HG03103 (cell line): Measurements from ENCODE around the gene CTNNA2.

Experiments
- ATAC-seq: cut with Tn5 transposase; IDR thresholded peaks from one replicate; pipeline ENCODE4 v1.9.1; 2021; ENCODE audit warnings: low read depth; ENCODE audit not compliant: unreplicated experiment

Gene CTNNA2

DNA sequence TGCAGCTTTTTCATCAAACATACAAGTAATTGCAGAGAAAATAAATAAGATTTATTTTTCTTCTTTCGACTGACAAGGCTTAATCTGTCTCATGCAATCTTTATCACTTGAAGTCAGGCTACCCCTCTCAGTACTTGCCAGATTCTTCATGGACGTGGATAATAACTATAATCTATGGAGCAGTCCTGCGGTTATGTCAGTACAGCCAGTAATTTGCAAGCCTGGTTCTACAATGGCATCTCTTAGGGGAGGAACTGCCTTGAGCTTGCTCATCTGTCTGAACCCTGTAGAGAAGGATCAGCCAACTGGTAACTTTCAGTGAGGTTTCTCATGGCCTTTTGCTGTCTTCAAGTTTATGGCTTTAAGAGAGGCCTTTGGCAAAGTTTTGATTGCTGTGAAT lies 827.2 kb downstream of the CTNNA2 start:
- ATAC-seq = no peak

DNA sequence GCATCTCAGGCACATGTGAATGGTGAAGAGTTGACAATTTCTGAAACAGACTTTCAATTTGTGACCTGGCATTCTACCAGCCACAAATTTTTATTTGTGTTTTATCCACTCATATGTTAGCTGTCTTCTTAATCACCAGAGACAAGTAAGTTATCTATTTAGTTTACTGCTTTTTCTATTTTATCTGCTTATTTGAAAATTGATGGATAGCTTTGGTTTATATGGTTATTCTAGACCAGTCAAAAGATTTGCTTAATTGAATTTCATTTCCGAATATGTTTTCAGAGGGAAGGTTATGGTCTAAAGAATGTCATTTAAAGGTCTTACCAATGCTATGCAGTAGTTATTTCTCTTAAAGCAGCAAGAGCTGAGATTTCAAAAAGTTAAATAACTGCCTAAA lies 835.2 kb downstream of the CTNNA2 start:
- no peak for ATAC-seq

DNA sequence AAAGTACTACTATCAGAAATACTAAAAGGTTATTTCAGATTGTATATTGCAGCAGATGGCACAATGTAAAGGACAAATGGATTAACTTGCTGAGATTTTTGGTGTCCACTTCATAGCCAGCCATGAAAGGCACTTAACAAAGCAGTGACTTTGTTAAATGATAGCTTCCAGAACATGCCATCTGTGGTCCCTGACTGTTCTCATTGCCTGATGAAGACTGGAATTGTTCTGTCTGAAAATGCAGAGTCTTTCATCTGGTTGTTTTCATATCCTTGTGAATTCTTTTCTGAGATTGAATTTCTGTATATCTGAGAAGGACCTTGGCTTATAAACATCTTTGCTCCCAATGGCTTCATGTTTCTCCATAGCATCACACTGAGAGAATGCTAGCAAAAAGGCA lies 836.1 kb downstream of the CTNNA2 start:
- no peak for ATAC-seq

DNA sequence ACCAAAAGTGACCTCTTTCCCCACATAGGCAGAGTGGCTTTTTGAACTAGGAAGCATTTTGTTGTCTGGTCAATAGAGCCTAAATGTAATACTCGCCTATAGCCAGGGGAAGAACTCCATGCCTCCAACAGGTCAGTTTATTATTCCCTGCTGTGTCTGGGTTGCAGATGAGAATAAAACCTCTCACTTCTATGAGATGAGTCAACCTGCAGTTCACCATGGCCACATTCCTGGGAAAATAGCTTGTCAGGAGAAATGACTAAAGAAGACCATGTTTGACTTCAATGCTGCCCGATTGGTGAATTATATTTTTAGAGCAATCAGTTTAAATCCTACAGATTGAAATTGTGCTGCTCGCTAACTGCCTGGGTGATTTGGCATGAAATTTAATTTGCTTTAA lies 838.4 kb downstream of the CTNNA2 start:
- ATAC-seq = no peak

DNA sequence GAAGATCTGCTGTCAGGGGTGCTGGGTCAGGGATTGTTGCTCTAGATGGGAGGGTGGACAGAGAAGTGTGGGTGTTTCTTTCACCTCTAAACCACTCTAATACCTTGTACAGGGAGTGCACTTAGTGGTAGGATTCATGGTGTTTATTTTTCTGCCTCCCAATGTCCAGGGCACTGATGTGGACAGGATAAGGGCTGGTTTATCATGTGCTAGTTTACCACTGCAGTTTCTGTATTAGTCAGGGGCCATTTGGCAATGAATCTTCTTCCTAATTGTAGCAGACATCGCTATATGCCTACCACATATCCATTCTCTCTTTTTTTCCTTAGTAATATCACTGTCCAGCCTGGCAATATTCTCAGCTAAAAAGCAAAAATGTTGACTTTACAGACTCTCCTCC lies 842.0 kb downstream of the CTNNA2 start:
- no peak for ATAC-seq

DNA sequence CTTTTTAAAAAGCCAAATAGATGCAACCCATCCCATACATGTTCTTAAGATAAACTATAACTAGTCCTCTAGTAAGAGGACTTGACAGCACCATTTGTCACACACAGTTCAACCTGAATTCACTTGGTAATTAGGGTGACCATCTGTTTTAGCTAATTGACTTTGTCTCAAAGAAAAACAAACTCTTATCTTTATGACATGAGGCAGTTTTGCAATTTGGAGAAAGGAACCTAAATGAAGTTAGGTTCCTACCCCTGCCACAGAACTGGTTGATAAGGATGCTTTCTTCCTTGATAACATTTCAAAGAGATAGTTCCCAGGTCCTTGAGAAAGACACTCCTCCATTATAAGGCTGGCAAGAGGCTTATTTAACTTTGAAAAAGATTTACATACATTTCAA lies 849.1 kb downstream of the CTNNA2 start:
- no peak for ATAC-seq

DNA sequence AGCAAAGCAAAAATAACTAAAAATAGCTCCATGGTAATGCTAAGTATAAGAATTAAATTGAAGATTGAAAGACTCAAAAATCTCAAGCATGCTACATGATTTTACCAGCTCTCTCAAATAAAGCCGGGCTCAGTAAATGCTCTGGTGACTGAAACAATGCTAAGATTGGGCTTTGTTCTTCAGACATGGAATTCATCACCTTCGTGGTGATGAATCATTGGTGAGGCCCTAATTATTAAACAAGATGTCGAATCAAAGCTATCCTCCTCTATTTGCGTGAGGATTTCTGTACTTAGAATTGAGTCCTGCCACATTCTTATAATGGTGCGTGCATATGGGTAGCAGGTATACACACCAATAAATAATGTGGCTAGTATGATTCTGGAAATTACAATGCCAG lies 850.5 kb downstream of the CTNNA2 start:
- ATAC-seq = no peak

DNA sequence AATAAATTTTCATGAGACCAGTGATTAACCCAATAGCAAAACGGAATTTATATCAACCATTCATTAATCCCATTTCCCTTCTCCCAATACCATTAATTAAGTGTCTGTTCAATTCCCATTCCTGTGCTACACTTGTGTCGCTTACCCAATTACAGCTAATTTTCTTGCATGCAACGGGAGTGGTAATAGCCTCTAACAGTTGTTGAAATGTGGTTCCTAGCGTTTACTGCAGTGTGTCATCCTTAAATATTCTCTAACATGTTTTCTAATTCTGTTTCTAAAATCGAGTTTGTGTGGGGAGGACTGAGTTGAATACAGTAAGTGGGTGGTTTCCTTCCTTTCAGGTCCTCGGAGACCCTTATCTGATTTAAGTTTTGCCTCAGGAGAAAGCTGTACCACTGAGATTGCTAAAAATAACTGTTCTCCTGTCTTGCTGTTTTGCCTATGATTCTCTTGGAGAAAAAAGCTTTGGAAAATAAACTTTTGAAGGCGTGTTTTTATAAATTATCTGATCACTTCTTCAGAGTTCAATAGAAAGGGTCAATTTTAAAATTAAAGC lies 851.0 kb downstream of the CTNNA2 start:
- no peak for ATAC-seq

DNA sequence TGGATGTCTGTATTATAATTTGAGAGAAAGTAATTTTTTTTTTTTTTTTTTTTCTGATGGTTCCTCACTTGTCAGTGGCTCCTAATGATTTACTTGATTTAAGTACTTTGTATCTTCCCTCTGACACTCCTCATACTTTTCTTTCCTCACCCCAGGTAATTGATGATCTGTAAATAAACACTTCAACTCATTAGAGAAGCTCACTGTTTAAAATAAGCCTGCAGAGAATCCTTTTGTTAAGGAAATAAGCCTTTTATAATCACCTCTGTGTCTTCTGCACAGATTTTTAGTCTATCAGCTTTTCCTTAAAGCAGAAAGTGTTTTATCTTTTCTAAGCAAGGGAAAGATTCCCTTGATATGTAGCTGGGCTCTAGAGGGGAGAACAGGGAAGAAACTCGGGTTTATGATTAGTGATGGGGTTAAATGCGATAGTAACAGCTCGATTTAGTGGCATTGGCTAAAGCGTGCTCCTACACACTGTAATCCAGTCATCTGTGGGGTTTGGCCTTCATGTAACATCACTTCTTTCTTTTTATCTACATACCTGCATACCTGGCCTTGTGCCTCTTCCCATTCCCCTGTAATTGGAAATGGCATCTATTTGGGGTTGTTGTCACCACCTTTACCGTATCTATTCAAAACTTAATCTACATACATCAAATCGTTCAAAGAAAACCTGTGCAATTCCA lies 851.8 kb downstream of the CTNNA2 start:
- ATAC-seq = no peak

DNA sequence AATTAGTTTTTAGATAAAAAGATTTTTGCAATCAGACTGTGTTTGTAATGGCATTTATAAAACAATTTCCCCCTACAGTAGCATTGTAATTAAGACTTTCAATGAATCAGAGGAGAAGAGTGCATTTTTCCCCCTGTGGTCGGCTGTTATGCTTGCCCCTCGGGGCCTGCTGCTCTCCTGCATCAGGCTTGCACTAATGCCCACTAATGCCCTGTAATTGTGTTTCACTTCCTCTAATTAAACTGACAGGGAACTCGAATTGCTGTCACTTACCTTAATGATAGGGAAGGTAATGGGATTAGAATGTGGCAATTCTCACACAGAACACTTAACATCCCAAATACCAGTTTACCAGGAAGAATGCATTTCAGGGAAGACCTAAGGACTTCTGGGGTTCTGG lies 852.9 kb downstream of the CTNNA2 start:
- ATAC-seq = no peak

DNA sequence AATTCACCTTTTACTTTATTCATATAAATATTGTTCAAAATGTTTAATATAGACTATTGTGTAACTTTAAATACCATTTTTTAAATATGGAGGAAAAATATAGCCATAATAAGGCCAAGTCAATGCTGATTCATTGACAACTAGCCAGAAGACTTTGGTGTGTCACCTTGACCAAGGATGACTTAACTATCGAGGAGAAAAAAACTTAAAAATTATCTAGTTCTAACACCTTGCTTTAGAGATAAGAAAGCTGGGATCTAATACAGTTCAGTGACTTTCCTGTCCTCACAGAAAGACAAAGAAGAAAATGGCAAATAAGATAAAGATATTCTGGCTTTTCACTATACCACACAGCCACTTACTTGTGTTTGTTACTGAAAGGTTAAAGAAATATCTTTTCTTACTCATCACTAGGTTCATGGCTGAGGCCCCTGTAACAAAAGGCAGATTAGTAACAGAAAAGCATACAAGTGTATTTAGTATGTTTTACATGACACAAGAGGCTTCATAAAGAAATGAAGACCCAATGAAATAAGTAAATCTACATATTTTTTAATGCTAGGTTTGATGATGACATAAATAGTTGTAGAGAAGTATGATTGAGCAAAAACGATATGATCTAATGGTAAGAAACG lies 857.6 kb downstream of the CTNNA2 start:
- no peak for ATAC-seq

DNA sequence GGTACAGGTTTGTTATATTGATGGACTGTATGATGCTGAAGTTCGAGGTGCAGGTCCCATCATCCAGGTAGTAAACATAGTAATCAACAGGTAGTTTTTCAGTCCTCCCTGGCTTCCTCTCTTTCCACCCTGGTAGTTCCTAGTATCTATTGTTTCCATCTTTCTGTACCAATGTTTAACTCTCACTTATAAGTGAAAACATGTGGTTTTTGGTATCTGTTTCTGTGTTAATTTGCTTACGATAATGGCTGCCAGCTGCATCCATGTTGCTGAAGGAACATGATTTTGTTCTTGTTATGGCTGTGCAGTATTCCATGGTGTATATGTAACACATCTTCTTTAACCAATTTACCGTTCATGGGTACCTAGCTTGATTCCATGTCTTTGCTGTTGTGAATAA lies 861.3 kb downstream of the CTNNA2 start:
- no peak for ATAC-seq

DNA sequence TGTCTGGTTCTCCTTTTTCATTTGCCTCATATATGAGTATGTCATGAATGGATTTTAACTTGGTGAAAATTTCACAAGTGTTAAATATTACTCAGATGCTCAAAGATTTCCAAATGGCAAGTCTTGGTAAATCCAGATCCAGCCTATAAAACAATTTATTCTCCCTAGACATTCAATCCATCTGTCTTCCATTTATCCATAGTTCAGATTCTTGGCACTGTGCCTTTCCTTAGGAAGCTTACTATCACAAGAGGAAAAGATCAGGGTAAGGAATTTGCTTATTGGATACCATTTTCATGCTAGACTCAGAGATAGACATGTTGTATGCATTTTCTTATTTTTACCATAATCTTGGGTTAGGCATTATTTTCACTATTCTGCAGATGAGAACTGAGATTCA lies 864.2 kb downstream of the CTNNA2 start:
- ATAC-seq = no peak

DNA sequence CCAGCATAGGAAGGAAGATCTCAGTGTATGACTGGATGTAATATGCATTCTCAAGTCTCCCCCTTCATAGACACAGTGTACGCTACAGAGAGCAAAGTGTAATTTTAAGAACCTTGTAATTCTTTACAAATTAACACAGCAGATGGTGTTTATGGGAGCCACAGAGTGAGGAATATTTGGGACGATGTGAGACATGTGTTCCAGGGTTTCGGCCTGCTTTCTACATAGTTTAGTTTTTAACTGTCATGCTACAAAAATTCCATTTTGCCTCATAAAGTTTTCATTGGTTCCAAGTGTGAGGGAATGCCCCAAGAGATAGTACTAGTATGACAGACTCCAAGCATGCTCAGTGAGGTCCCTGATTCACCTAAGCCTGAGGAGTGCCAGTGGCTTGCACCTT lies 867.9 kb downstream of the CTNNA2 start:
- ATAC-seq = no peak

DNA sequence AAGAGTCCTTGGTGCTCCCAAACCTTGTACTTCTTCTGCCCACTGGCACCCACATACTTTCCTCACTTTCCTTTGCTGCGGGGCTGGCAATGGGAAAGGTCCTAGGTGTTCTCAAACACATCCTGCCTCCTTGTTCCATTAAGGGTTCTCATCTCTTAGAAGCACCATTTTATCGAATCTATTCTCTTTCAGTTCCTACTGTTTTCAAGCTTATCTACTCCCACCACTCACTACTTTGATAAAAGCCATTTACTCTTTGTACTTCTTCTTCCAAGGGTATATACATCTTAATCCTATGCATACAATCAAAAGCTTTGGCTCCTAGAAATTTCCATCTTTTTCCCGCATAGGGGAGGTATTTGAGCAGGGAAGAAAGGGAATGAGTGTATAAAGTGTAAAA lies 868.8 kb downstream of the CTNNA2 start:
- no peak for ATAC-seq

DNA sequence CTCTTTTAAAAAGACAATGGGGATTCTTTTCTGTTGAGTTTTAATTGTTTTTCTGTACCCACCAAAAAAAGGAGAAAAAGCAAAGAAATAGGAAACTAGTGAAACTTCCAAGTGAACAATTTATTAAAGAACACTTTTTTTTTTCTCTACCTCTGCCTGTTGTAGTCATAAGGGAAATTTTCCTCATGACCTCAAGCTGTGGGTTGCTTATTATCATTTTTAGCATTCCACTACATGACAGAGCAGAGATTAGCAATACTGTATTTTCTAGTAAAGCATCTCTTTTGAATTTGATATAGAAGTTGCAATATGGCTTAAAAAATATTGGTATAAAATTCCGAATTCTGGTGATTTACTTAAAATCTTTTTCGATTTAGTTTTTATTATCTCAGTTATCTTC lies 879.6 kb downstream of the CTNNA2 start:
- no peak for ATAC-seq

DNA sequence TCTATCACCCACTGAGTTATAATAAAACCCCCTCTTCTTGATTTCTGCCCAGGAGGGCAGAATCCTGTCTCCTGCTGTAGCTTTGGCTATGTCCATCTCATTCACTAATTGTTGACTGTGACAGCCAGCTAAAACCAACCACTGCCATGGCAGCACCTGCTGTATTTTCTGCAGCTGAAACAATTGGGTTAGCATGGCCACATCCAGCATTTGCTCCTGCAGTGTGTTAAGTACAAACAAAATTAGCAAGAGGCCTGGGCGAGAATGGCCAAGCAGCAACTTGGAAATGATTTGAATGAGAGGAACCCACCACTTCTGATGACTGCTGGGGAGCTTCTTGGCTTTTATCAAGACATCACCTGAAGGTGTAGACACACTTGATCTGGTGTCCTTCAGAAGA lies 881.1 kb downstream of the CTNNA2 start:
- no peak for ATAC-seq

DNA sequence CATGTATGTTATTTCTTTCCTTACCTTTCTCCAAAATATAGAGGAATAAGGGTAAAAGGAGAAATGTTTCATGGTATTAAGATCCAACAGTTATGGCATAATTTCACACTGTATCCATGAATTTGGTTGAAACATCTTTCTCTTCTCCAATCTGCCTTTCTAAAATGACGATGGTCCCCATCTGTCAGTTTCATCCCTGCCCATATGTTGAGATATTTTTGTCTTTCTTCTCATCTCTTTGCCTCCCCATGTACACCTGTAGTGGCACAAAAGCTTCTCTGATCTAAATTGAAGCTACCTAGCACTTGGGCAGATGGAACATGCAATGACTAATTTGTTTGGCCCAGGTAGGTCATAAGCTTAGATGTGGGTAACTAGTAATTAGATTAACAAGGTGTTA lies 882.4 kb downstream of the CTNNA2 start:
- ATAC-seq = no peak

DNA sequence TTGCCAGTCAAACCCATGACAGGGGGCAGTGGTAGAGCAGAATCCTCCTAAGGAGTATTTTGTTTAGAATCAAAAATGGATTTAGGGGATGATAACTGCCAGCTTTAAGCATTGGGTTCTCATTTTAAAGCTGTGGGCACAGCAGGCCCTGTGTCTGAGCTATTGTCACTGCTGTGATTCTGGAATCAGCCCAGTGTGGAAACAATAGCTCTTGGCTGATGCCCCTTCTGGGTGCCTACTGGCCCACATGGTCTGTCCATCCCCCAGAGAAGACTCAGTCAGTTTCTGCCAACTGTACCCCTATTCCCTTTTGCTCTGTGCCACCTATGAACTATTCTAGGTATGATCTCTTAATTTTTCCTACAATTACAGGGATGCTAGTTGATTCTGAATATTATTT lies 883.4 kb downstream of the CTNNA2 start:
- no peak for ATAC-seq

DNA sequence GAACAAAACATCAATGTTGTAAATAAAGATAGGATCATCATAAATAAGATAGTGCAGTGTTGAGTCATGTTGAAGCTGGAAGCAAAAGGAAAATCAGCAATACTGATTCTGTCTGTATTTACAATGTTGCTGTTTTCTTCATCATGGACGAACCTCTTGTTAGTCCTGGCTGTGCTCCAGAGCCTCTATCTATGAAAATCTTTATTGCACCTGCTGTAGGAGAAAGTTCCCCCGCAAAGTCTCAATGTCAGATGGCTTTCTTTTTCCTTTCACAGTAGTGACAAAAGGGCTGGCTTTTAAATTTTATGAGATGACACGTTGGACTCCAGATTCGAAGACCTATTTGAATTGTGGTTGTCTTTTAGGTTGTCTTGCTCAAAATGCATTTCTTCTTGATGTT lies 890.2 kb downstream of the CTNNA2 start:
- ATAC-seq = no peak

DNA sequence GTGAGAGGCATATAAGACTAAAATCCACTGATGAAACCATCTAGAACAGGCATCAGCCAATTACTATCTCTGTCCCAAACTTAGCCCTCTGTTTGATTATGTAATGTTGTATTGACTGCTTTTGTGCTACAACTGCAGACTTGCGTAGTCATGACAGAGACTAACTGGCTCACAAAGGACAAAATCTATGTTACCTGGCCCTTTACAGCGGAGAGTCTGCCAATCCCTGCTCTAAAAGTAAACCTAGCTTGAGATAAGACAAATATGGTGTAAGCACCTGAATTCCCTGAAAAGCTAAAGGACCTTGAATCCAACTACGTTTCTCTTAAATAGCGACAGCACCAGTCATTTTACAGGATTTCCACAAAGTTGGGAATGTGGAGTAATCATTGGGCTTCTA lies 894.5 kb downstream of the CTNNA2 start:
- ATAC-seq = no peak

DNA sequence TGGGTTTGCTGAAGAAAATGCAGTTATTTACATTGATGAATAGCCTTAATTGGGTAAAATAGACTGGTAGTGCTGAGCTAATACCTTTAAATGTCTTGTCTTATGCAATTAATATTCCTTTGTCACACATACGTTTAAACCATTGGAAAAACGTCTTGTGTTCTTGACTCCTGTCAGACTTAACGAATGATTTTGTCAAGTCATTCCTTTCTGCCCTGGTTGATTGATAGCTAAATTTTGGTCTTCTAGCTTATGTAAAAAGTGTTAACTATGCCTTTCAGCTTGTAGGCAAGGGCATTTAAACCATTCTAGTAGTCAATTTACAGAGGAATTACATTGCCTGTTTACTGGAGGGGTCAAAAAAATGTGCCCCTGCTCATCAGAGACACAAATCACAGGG lies 897.5 kb downstream of the CTNNA2 start:
- no peak for ATAC-seq
